A549 (cell line): ENCODE measurements around the gene PRSS36. TPM values are rescaled to one million over a fixed set of nuclear protein-coding genes. Genes with fewer than 3 reads are reported as not detected.

ENCODE experiments used
- ATAC-seq, 2 experiments: fragments of 200-7000 bp in 1 of 2; fragments of >200 bp in 1 of 2; cut with Nextera tagmentation in 1 of 2; cut with Tn5 transposase in 1 of 2; 3 replicates each; pipeline versions ENCODE4 v1.8.0 to v1.9.1; 2018 to 2020; ENCODE audit warnings: mild to moderate bottlenecking in 1 of 2, moderate library complexity in 1 of 2
- CTCF ChIA-PET: fragments of 300-600 bp; sonication (Branson Sonifier 250); formaldehyde crosslinking; extraction: SDS; loops from one replicate; lab custom pipeline; 2021; ENCODE audit warnings: antibody characterized with exemption, inconsistent platforms; lab: Yijun Ruan, JAX
- POLR2A ChIA-PET: fragments of 350-600 bp; formaldehyde crosslinking; extraction: SDS; loops from one replicate; lab custom pipeline; 2021; ENCODE audit warnings: antibody characterized with exemption, inconsistent platforms; lab: Yijun Ruan, JAX
- DNase-seq, 2 experiments: peaks; one replicate each; pipeline versions ENCODE4 v3.0.0 to v3.0.0-alpha.2; 2011 to 2016; ENCODE audit warnings: low read depth in 1 of 2, low spot score in 1 of 2
- FAIRE-seq: peaks from 2 replicates; lab custom pipeline; 2011; peaks lifted over from hg19 to GRCh38; lab: Jason Lieb, UNC
- H3K27ac ChIP-seq, 2 experiments: fragments of >200 bp; sonication (Bioruptor Twin); formaldehyde crosslinking; 3 replicates each; pipeline ENCODE4 v1.5.1; 2016 to 2017
- H3K4me1 ChIP-seq: fragments of >200 bp; sonication (Bioruptor Twin); formaldehyde crosslinking; 3 replicates; pipeline ENCODE4 v1.6.1; 2016
- H3K4me2 ChIP-seq: fragments of >200 bp; sonication (Bioruptor Twin); formaldehyde crosslinking; 3 replicates; pipeline ENCODE4 v1.6.1; 2016
- H3K4me3 ChIP-seq: fragments of >200 bp; sonication (Bioruptor Twin); formaldehyde crosslinking; 3 replicates; pipeline ENCODE4 v1.5.1; 2016
- H3K9me3 ChIP-seq: fragments of >200 bp; sonication (Bioruptor Twin); formaldehyde crosslinking; 3 replicates; pipeline ENCODE4 v1.6.1; 2016
- BHLHE40 ChIP-seq: IDR thresholded peaks from 2 replicates; pipeline ENCODE4 v1.6.1; 2012; ENCODE audit warnings: low read depth, low read length, inconsistent platforms
- CBX2 ChIP-seq: fragments of 200-600 bp; sonication (generic); IDR thresholded peaks from 2 replicates; pipeline ENCODE4 v1.6.1; 2016; ENCODE audit warnings: low read depth, mild to moderate bottlenecking, borderline replicate concordance
- CBX8 ChIP-seq: fragments of 200-600 bp; sonication (generic); IDR thresholded peaks from 2 replicates; pipeline ENCODE4 v1.6.1; 2016
- EHF ChIP-seq: fragments of 250-450 bp; sonication (Bioruptor Pico); IDR thresholded peaks from 2 replicates; pipeline ENCODE4 v1.5.0; 2020; ENCODE audit warnings: mild to moderate bottlenecking
- EHMT2 ChIP-seq: fragments of 200-600 bp; sonication (generic); IDR thresholded peaks from 2 replicates; pipeline ENCODE4 v1.6.1; 2016; ENCODE audit warnings: antibody characterized with exemption, low read depth, mild to moderate bottlenecking, moderate library complexity
- EP300 ChIP-seq, 2 experiments: fragments of >200 bp; sonication (Bioruptor Twin); formaldehyde crosslinking; IDR thresholded peaks; 2 replicates in 1 of 2; 3 replicates in 1 of 2; pipeline ENCODE4 v1.6.1; 2016 to 2017
- FOSB ChIP-seq: fragments of 250-450 bp; sonication (Bioruptor Pico); IDR thresholded peaks from 2 replicates; pipeline ENCODE4 v1.5.0; 2020; ENCODE audit warnings: mild to moderate bottlenecking, moderate library complexity
- FOSL2 ChIP-seq, 2 experiments: fragments of 450-650 bp in 1 of 2; fragments of >200 bp in 1 of 2; sonication (Bioruptor Twin) in 1 of 2; formaldehyde crosslinking; IDR thresholded peaks; 2 replicates each; pipeline versions ENCODE4 v1.5.0 to v1.6.1; 2016 to 2020; ENCODE audit warnings: mild to moderate bottlenecking in 1 of 2, moderate library complexity in 1 of 2
- GATA3 ChIP-seq: IDR thresholded peaks from 2 replicates; pipeline ENCODE4 v1.6.1; 2012; ENCODE audit warnings: borderline replicate concordance
- HEYL ChIP-seq: fragments of 250-450 bp; sonication (Bioruptor Pico); IDR thresholded peaks from 2 replicates; pipeline ENCODE4 v1.8.0; 2021; ENCODE audit warnings: mild to moderate bottlenecking, moderate library complexity
- HOXB13 ChIP-seq: fragments of 250-450 bp; sonication (Bioruptor Pico); IDR thresholded peaks from 2 replicates; pipeline ENCODE4 v1.5.0; 2020; ENCODE audit warnings: low read depth, mild to moderate bottlenecking, moderate library complexity
- HOXB5 ChIP-seq: fragments of 250-450 bp; sonication (Bioruptor Pico); IDR thresholded peaks from 2 replicates; pipeline ENCODE4 v1.5.0; 2020; ENCODE audit warnings: mild to moderate bottlenecking, moderate library complexity
- JUN ChIP-seq, 2 experiments: fragments of >200 bp; sonication (Bioruptor Twin); formaldehyde crosslinking; IDR thresholded peaks; 2 replicates in 1 of 2; 3 replicates in 1 of 2; pipeline ENCODE4 v1.6.1; 2016 to 2017
- JUNB ChIP-seq: fragments of >200 bp; sonication (Bioruptor Twin); formaldehyde crosslinking; IDR thresholded peaks from 2 replicates; pipeline ENCODE4 v1.6.1; 2016
- KDM5A ChIP-seq: fragments of 200-600 bp; sonication (generic); IDR thresholded peaks from 2 replicates; pipeline ENCODE4 v1.6.1; 2016; ENCODE audit warnings: antibody characterized with exemption, mild to moderate bottlenecking
- MAZ ChIP-seq: fragments of 150-350 bp; IDR thresholded peaks from 2 replicates; pipeline ENCODE4 v1.6.1; 2014; ENCODE audit warnings: antibody characterized with exemption, low read depth, low read length, borderline replicate concordance
- NR3C1 ChIP-seq: fragments of >200 bp; sonication (Bioruptor Twin); formaldehyde crosslinking; IDR thresholded peaks from 3 replicates; pipeline ENCODE4 v1.6.1; 2017
- PHF8 ChIP-seq: fragments of 200-600 bp; sonication (generic); IDR thresholded peaks from 2 replicates; pipeline ENCODE4 v1.6.1; 2016; ENCODE audit warnings: low read depth, mild to moderate bottlenecking, antibody characterized with exemption, moderate library complexity, borderline replicate concordance
- POLR2A ChIP-seq: IDR thresholded peaks from 2 replicates; pipeline ENCODE4 v1.6.1; 2012; ENCODE audit warnings: mild to moderate bottlenecking, low read length
- RAD21 ChIP-seq, 2 experiments: fragments of >200 bp in 1 of 2; sonication (Bioruptor Twin) in 1 of 2; formaldehyde crosslinking in 1 of 2; IDR thresholded peaks in 1 of 2; conservative IDR thresholded peaks in 1 of 2; 2 replicates in 1 of 2; 3 replicates in 1 of 2; pipeline ENCODE4 v1.6.1; 2012 to 2018; ENCODE audit warnings: inconsistent platforms in 1 of 2
- RARB ChIP-seq: fragments of 250-450 bp; sonication (Bioruptor Pico); IDR thresholded peaks from 2 replicates; pipeline ENCODE4 v1.8.0; 2021; ENCODE audit warnings: mild to moderate bottlenecking, moderate library complexity
- RNF2 ChIP-seq: fragments of 200-600 bp; sonication (generic); IDR thresholded peaks from 2 replicates; pipeline ENCODE4 v1.6.1; 2016; ENCODE audit warnings: low read depth, mild to moderate bottlenecking, antibody characterized with exemption, moderate library complexity, borderline replicate concordance
- SMC3 ChIP-seq: fragments of >200 bp; sonication (Bioruptor Twin); formaldehyde crosslinking; IDR thresholded peaks from 3 replicates; pipeline ENCODE4 v1.6.1; 2018; ENCODE audit warnings: inconsistent platforms
- TP53 ChIP-seq: fragments of 250-450 bp; sonication (Bioruptor Pico); IDR thresholded peaks from 2 replicates; pipeline ENCODE4 v1.5.0; 2021; ENCODE audit warnings: mild to moderate bottlenecking, moderate library complexity
- ZNF302 ChIP-seq: fragments of 250-450 bp; sonication (Bioruptor Pico); IDR thresholded peaks from 2 replicates; pipeline ENCODE4 v1.9.0; 2021; ENCODE audit warnings: inconsistent platforms, mild to moderate bottlenecking, moderate library complexity
- WGBS: methylation state at CpG from one replicate; pipeline ENCODE4 v1.1.6; 2017; ENCODE audit errors: missing lambda C conversion rate; 5-methylcytosine and 5-hydroxymethylcytosine counted together
- polyA plus RNA-seq, 4 experiments: library from polyadenylated mRNA; depleted of rRNA in 3 of 4; stranded (reverse); fragments of >200 nt; fragmentation: RNase III in 1 of 4; extraction: RNeasy Plus Mini Kit Qiagen cat#74134 plus additional on column Dnase treatment in 1 of 4; gene quantifications; 2 replicates in 3 of 4; 3 replicates in 1 of 4; pipeline ENCODE4 v1.2.3, GENCODE V29; 2011 to 2017
- TF ChIP-seq, protein P1 (sequence below): fragments of 250-450 bp; sonication (Bioruptor Pico); IDR thresholded peaks from 2 replicates; pipeline ENCODE4 v1.5.0; 2021; ENCODE audit warnings: mild to moderate bottlenecking, moderate library complexity, borderline replicate concordance
- TF ChIP-seq, protein P2 (sequence below): fragments of >200 bp; sonication (Bioruptor Twin); formaldehyde crosslinking; IDR thresholded peaks from 2 replicates; pipeline ENCODE4 v1.6.1; 2016
- TF ChIP-seq, protein P3 (sequence below): fragments of >200 bp; sonication (Bioruptor Twin); formaldehyde crosslinking; IDR thresholded peaks from 3 replicates; pipeline ENCODE4 v1.6.1; 2016
- TF ChIP-seq, protein P4 (sequence below): IDR thresholded peaks from 2 replicates; pipeline ENCODE4 v1.6.1; 2012; ENCODE audit warnings: low read depth, borderline replicate concordance
- TF ChIP-seq, protein P5 (sequence below): fragments of 150-350 bp; IDR thresholded peaks from 2 replicates; pipeline ENCODE4 v1.6.1; 2014; ENCODE audit warnings: low read depth, mild to moderate bottlenecking, low read length
- TF ChIP-seq, protein P6 (sequence below): IDR thresholded peaks from 2 replicates; pipeline ENCODE4 v1.6.1; 2012

Gene PRSS36
- polyA plus RNA-seq, 2 of the 4 experiments (the other 2 are of a cell fraction): 0.41 to 0.75 TPM

DNA sequence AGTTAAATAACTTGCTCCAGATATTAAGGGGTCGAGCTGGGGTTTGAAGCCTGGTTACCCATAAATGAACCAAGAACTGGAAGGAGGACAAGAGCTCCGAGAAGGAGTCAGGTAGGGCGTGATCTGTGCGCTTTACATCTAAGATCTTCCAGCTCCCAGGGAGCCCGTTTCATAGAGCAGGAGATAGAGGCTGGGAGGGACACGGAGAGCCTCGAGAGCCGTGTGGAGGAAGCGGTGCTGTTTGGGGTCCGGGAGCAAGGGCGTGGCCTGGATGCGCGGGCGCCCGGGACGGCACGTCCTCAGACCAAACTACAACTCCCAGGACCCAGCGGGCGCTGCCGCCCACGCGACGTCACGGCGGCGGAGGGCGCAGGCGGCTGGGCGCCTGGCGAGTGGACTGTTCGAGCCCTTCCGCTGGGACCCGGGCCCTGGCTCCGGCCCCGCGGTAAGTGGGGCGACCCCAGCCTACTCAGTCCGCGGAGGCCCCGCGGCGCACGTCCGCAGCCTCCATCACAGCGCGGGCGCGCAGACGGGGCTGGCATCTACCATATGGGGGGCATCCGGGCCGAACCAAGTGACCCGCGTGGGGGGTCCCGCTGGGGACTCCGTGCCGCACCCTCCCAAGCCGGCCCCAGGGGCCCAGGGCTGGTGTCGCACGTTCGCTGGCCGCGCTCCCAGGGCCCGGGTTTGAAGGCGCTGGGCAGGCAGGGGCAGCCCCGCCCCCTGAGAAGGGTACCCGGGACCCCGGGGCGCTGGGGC, 41.7 kb downstream of the PRSS36 start, which contains the start of gene BCKDK:
BCKDK (plus strand) TSS at position 352 of the 759 bp plus-strand sequence. CDS start 838 bp downstream, outside the sequence.
- H3K27ac ChIP-seq: peak within 1 kb of the TSS; percentile 97 to 99

DNA sequence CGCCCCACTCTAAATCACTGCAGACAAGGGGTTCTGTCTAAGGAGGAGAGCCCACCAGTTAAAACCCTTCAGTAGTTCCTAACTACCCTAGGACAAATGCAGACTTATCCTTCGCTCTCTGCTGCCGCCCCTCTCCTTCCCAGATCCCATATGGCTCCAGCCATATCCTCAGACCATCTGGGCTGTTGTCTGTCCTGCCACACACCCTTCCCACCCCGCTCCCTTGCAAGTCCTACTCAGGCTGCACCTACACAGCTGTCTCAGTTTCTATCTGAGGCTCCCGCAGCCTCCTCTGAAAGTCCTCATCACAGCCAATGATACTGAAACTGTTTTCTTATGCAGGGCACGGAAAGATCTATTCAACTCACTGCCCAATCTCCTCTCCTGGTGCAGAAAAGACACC, 42.4 kb downstream of the PRSS36 start:
- H3K4me2 ChIP-seq: peak overlapping the region; percentile 84
- DNase-seq (no peak), ATAC-seq (peak in 1 of 2 experiments; percentile 5; a peak in 3 of 6 replicates), FAIRE-seq (no peak)
- CTCF ChIA-PET: interaction anchor here (1.4 to 1.6 kb wide), 2 partner anchors 34 to 35 kb away, joined by 3 to 9 read pairs; partner anchors contain the start of genes ZNF646 and ZNF668
- no peaks in the 10 kb centered on the region for H3K9me3 ChIP-seq
- 75% methylated on average over 6 of the region's 6 CpGs for WGBS
- peak overlapping the region; percentile 97 to 99 for H3K27ac ChIP-seq
- POLR2A ChIA-PET: interaction anchor here (1.3 kb wide), 1 partner anchor 10 kb away, joined by 4 read pairs; the partner anchor contains the start of gene KAT8
- H3K4me1 ChIP-seq: peaks cover 15% of the 10 kb centered on the region
- no peak overlapping the region; the same call in 1 of the 3 replicates for H3K4me3 ChIP-seq
- TF ChIP-seq FOSB (CRISPR knock-in tag) (no peak), CBX2 (no peak), POLR2A (no peak), ZNF302 (no peak), CBX8 (no peak), EHF (CRISPR knock-in tag) (no peak), RNF2 (no peak), HEYL (CRISPR knock-in tag) (no peak)
- TF ChIP-seq, protein P1, sequence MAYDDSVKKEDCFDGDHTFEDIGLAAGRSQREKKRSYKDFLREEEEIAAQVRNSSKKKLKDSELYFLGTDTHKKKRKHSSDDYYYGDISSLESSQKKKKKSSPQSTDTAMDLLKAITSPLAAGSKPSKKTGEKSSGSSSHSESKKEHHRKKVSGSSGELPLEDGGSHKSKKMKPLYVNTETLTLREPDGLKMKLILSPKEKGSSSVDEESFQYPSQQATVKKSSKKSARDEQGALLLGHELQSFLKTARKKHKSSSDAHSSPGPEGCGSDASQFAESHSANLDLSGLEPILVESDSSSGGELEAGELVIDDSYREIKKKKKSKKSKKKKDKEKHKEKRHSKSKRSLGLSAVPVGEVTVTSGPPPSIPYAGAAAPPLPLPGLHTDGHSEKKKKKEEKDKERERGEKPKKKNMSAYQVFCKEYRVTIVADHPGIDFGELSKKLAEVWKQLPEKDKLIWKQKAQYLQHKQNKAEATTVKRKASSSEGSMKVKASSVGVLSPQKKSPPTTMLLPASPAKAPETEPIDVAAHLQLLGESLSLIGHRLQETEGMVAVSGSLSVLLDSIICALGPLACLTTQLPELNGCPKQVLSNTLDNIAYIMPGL: no peak

More for the DNA sequence above, 41.7 kb downstream of the PRSS36 start, which contains the start of gene BCKDK:
- DNase-seq: peak; percentile 69 to 75
- TF ChIP-seq HOXB5 (CRISPR knock-in tag): no peak
- TF ChIP-seq SMC3: no peak
- no peak for TF ChIP-seq KDM5A
- TF ChIP-seq, protein P2, sequence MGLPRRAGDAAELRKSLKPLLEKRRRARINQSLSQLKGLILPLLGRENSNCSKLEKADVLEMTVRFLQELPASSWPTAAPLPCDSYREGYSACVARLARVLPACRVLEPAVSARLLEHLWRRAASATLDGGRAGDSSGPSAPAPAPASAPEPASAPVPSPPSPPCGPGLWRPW: no peak
- TF ChIP-seq JUNB: no peak
- no peak for TF ChIP-seq HOXB13 (CRISPR knock-in tag)
- TF ChIP-seq, protein P1: no peak
- TF ChIP-seq, protein P3, sequence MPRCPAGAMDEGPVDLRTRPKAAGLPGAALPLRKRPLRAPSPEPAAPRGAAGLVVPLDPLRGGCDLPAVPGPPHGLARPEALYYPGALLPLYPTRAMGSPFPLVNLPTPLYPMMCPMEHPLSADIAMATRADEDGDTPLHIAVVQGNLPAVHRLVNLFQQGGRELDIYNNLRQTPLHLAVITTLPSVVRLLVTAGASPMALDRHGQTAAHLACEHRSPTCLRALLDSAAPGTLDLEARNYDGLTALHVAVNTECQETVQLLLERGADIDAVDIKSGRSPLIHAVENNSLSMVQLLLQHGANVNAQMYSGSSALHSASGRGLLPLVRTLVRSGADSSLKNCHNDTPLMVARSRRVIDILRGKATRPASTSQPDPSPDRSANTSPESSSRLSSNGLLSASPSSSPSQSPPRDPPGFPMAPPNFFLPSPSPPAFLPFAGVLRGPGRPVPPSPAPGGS: 0 out of 3 replicates have a peak, but pooled peaks have one; percentile 43
- TF ChIP-seq TP53 (CRISPR knock-in tag): no peak
- TF ChIP-seq, protein P4, sequence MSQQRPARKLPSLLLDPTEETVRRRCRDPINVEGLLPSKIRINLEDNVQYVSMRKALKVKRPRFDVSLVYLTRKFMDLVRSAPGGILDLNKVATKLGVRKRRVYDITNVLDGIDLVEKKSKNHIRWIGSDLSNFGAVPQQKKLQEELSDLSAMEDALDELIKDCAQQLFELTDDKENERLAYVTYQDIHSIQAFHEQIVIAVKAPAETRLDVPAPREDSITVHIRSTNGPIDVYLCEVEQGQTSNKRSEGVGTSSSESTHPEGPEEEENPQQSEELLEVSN: peak; percentile 56; the same call in 1 of the 2 replicates
- TF ChIP-seq HEYL (CRISPR knock-in tag): no peak
- no peak for TF ChIP-seq EHF (CRISPR knock-in tag)
- no peak for TF ChIP-seq RNF2
- peak; percentile 46; the same call in 1 of the 2 replicates for TF ChIP-seq PHF8
- TF ChIP-seq JUN (IDR thresholded peaks at IDR 0.05): peak; percentile 37 to 57; a peak in 3 of 5 replicates
- TF ChIP-seq BHLHE40: no peak
- TF ChIP-seq, protein P5, sequence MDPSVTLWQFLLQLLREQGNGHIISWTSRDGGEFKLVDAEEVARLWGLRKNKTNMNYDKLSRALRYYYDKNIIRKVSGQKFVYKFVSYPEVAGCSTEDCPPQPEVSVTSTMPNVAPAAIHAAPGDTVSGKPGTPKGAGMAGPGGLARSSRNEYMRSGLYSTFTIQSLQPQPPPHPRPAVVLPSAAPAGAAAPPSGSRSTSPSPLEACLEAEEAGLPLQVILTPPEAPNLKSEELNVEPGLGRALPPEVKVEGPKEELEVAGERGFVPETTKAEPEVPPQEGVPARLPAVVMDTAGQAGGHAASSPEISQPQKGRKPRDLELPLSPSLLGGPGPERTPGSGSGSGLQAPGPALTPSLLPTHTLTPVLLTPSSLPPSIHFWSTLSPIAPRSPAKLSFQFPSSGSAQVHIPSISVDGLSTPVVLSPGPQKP: no peak
- TF ChIP-seq EP300 (IDR thresholded peaks at IDR 0.05): 0 out of 5 replicates have a peak, but pooled peaks of 1 of the 2 experiments have one; percentile 12
- TF ChIP-seq NR3C1: no peak
- TF ChIP-seq GATA3: no peak
- TF ChIP-seq MAZ: no peak
- TF ChIP-seq, protein P6, sequence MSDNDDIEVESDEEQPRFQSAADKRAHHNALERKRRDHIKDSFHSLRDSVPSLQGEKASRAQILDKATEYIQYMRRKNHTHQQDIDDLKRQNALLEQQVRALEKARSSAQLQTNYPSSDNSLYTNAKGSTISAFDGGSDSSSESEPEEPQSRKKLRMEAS: peak; percentile 72
- TF ChIP-seq EHMT2: no peak
- TF ChIP-seq FOSL2 (IDR thresholded peaks at IDR 0.05): no peak
- TF ChIP-seq FOSL2 (CRISPR knock-in tag; IDR thresholded peaks at IDR 0.05): no peak
- no peak for TF ChIP-seq RAD21 (conservative IDR thresholded peaks at IDR 0.05 in 1 of 2, IDR thresholded peaks at IDR 0.05 in 1 of 2)
- TF ChIP-seq POLR2A: peak; percentile 62
- no peak for TF ChIP-seq RARB (CRISPR knock-in tag)
- peak within 1 kb of the TSS; percentile 97 for H3K4me3 ChIP-seq
- peak; percentile 92 to 95 for ATAC-seq
- H3K9me3 ChIP-seq: no peaks in the 10 kb centered on the region
- H3K4me2 ChIP-seq: peak within 1 kb of the TSS; percentile 84
- H3K4me1 ChIP-seq: peaks cover 15% of the 10 kb centered on the region
- CTCF ChIA-PET: interaction anchor here (1.6 to 20.3 kb wide), 3 partner anchors 34 to 123 kb away, joined by 3 to 166 read pairs (median 12); partner anchors contain the start of genes HSD3B7, ZNF646 and ZNF668
- POLR2A ChIA-PET: interaction anchor here (1.0 to 1.3 kb wide), 2 partner anchors 9 kb away, joined by 4 read pairs; partner anchors contain the start of gene KAT8
- no peak for FAIRE-seq
- WGBS: 12% methylated on average over 20 of the region's 68 CpGs
